Mononuclear cell (primary cell): ENCODE data around the gene MRPL10. TPM values are rescaled to one million over a fixed set of nuclear protein-coding genes. Genes with fewer than 3 reads are reported as not detected.
"Not testable (repeated sequence)": the region's sequence is repeated elsewhere in the genome, so short reads cannot be mapped to it uniquely, and the experiment has no call there.

Experiments
- H3K27me3 ChIP-seq: 2 replicates; pipeline ENCODE4 v1.6.0; 2011; ENCODE audit warnings: low read length, control low read depth; ENCODE audit not compliant: insufficient read depth
- H3K4me1 ChIP-seq: 2 replicates; pipeline ENCODE4 v1.5.1; 2011; ENCODE audit warnings: mild to moderate bottlenecking, low read length, control low read depth; ENCODE audit not compliant: insufficient read depth
- H3K4me3 ChIP-seq: 2 replicates; pipeline ENCODE4 v1.5.1; 2011; ENCODE audit warnings: mild to moderate bottlenecking, low read length, moderate library complexity
- H3K9me3 ChIP-seq: 2 replicates; pipeline ENCODE4 v1.5.1; 2011; ENCODE audit warnings: low read depth, mild to moderate bottlenecking, control low read depth, low read length
- total RNA-seq: library from RNA; depleted of rRNA; stranded (reverse); fragments of >200 nt; gene quantifications from one replicate; pipeline ENCODE4 v1.2.3, GENCODE V29; 2012

Gene MRPL10
- total RNA-seq, 1 donor, result 35.2 TPM

DNA sequence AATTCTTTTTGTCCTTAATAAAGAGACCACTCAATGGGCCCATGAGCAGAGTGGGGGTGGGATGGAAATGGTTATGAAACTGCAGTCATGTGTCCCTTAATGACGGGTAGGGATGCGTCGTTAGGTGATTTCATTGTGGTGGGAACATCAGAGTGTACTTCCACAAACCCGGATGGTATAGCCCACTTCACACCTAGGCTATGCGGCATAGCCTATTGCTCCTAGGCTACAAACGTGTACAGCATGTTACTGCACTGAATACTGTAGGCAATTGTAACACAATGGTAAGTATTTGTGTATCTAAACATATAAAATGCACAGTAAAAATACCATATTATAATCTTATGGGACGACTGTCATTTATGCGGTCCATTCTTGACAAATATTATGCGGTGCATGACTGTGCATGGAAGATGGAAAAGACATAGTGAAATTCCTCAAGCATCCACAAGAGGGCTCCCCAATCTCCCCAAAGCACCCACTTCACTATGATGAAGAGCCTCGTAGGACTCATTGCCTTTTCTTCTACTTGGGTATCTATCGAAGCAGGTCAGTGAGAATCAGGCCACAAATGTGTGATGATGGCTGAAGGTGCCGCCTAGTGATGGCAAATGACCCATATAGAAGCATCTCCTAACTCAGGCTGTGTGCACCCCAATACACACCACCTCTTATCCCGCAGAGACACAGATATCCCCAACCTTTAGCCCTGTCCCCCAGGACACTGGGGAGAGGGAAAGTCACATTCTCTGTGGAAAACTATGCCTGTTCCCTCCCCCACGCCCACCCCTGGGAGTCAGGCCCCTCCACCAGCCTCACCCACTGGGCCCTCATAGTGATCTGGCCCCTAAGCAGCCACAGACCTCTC lies 54.8 kb downstream of the MRPL10 start:
- no peaks in the 10 kb centered on the region for H3K9me3 ChIP-seq
- no peak overlapping the region for H3K4me3 ChIP-seq
- peaks cover 12% of the 10 kb centered on the region for H3K27me3 ChIP-seq
- H3K4me1 ChIP-seq, result no peaks in the 10 kb centered on the region

DNA sequence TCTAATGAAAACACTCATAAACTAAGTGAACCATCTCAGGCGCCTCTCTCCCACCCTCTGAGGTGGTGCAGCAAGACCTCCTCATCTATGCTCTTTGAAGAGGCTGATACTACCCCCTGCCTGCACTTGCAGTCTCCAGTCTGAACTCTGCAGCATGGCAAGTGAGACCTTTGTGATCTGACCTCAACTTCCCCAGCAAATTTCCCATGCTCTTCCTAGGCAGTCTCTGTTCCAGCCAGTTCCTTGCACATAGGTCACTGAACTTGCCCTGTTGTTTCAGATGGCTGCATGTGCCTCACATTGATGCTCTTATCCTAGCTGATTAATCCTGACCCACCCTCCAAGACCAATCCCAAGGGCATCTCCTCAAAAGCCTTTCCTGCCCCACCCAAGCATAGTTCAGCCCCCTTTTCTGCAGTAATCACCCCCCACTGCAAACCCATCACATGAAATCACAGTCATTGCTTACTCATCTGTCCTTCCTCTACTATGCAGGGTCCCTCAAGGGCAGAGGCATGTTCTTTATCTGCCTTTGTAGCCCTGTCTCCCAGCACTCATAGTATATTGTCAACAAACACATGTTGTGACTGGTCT lies 56.3 kb downstream of the MRPL10 start:
- no peaks in the 10 kb centered on the region for H3K4me1 ChIP-seq
- H3K27me3 ChIP-seq, result peaks cover 12% of the 10 kb centered on the region
- no peak overlapping the region for H3K4me3 ChIP-seq
- H3K9me3 ChIP-seq, result no peaks in the 10 kb centered on the region

DNA sequence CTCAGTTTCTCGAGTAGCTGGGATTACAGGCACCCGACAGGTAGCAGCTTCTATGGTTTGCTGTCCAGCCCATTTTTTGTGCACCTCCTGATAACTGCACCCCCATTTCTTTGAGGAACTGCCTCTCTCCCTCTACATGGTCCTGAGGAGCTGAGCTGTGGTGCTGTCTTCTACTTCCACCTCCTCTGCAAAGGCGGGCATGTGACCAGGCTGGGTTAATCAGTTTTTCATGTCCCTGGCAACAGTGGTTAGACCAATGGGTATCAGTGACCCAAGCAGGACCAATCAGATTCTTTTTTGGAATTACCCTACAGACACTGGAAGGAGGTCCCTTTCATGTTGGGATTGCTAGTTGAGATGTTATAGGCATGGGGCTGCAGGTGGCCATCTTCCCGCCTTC lies 57.0 kb downstream of the MRPL10 start:
- Histone ChIP-seq H3K27me3 (peaks cover 10% of the 10 kb centered on the region), H3K4me1 (no peaks in the 10 kb centered on the region), H3K9me3 (no peaks in the 10 kb centered on the region), H3K4me3 (no peak overlapping the region)

DNA sequence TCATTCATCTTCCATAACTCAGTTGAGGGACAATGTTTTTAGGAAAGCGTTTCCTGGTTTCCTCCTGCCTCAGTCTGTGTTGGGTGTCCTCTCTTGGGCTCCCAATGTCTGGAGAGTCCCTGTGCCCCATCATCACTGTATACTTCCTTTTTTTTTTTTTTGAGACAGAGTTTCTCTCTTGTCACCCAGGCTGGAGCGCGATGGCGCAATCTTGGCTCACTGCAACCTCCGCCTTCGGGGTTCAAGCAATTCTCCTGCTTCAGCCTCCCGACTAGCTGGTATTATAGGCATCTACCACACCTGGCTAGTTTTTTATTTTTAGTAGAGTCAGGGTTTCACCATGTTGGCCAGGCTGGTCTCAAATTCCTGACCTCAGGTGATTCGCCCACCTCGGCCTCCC lies 57.7 kb downstream of the MRPL10 start:
- not testable (repeated sequence) for H3K4me3 ChIP-seq, H3K4me1 ChIP-seq, H3K27me3 ChIP-seq, H3K9me3 ChIP-seq

Other genes starting within 250 kb of the MRPL10 start
- gene KPNB1, start 181.6 kb downstream of the MRPL10 start, total RNA-seq, result 161 TPM
- 4.7 TPM for gene TBKBP1, start 137.4 kb downstream of the MRPL10 start, total RNA-seq
- 15.7 TPM for gene TBX21, start 98.3 kb downstream of the MRPL10 start, total RNA-seq
- 8.5 TPM for gene OSBPL7, start 9.7 kb downstream of the MRPL10 start, total RNA-seq
- gene LRRC46, start 129 bp upstream of the MRPL10 start, total RNA-seq, result not detected
- 11.2 TPM for gene SCRN2, start 9.7 kb upstream of the MRPL10 start, total RNA-seq
- gene SP6, start 19.6 kb upstream of the MRPL10 start, total RNA-seq, result 0.21 TPM
- gene SP2, start 64.7 kb upstream of the MRPL10 start, total RNA-seq, result 2.5 TPM
- gene PNPO, start 110.0 kb upstream of the MRPL10 start, total RNA-seq, result 6.6 TPM
- gene PRR15L, start 126.3 kb upstream of the MRPL10 start, total RNA-seq, result not detected
- 52.3 TPM for gene CDK5RAP3, start 139.6 kb upstream of the MRPL10 start, total RNA-seq
- 0.52 TPM for gene COPZ2, start 206.3 kb upstream of the MRPL10 start, total RNA-seq
- 17.0 TPM for gene NFE2L1, start 216.8 kb upstream of the MRPL10 start, total RNA-seq